Measurements from ENCODE around the gene RTCB. TPM values are rescaled to one million over a fixed set of nuclear protein-coding genes. Genes with fewer than 3 reads are reported as not detected.

The RTCB gene
- total and polyA plus RNA-seq, 2 of the 13 experiments (the other 11 are each of a cell fraction or from before 2014, with no cell fraction given) = 108 to 167 TPM

GRCh38 chr22:32375678-32376450 lies 36.2 kb downstream of the RTCB start:
- Histone ChIP-seq H3K4me3 (replicated peaks in 1 of 3; ENCODE audit: insufficient read depth in 1 of 3, low read depth in 2 of 3, low read length in 3 of 3) (no peak overlapping the region), H3K79me2 (ENCODE audit: insufficient read depth, low read length) (no peaks in the 10 kb centered on the region), H3K4me1 (ENCODE audit: insufficient read depth, low read length) (no peaks in the 10 kb centered on the region), H3K4me2 (ENCODE audit: low read depth, low read length) (no peak overlapping the region), H4K20me1 (ENCODE audit: insufficient read depth, low read length) (no peaks in the 10 kb centered on the region), H3K36me3 (replicated peaks in 1 of 2; ENCODE audit: control insufficient read depth in 1 of 2, insufficient read depth in 2 of 2, low read length in 2 of 2) (no peaks in the 10 kb centered on the region), H3K9me3 (ENCODE audit: low read length) (no peaks in the 10 kb centered on the region), H2AFZ (ENCODE audit: low read length) (no peak overlapping the region), H3K27ac (ENCODE audit: extremely low read length, insufficient read depth, low read length) (no peak overlapping the region), H3K27me3 (ENCODE audit: control insufficient read depth in 1 of 2, insufficient read depth in 2 of 2, low read length in 2 of 2) (no peaks in the 10 kb centered on the region; a peak in 1 of 5 replicates), H3K9ac (ENCODE audit: insufficient read depth, low read depth, low read length) (no peak overlapping the region)
- DNase-seq (ENCODE audit: low spot score) (no peak), FAIRE-seq (no peak), ATAC-seq (no peak)
- in situ Hi-C loops (cut with HindIII; ENCODE audit: extremely low pct_ligation_motif_present, low pct_unique_long_range_greater_than_20kb) (no loop called here), intact Hi-C loops (cut with micrococcal nuclease; ENCODE audit: unreplicated experiment) (loop anchor here (10.0 kb wide), 1 partner anchor 271 kb away; no protein-coding TSS in a partner anchor)
- CTCF ChIA-PET (ENCODE audit: low intra/inter-chr PET ratio, low total read pairs) = no interaction called here
- 16% methylated on average over 5 of the region's 7 CpGs for WGBS (ENCODE audit: low lambda C conversion rate)
- POLR2A ChIA-PET = no interaction called here
- BruUV-seq (replicated peaks) = no TSS peak
- no peak for TF ChIP-seq YY1 (IDR thresholded peaks at IDR 0.05; ENCODE audit: insufficient read depth, insufficient replicate concordance, low read depth, low read length)
- TF ChIP-seq ZNF577 (CRISPR knock-in tag; IDR thresholded peaks at IDR 0.05; ENCODE audit: borderline replicate concordance, low read depth) = no peak
- TF ChIP-seq ZNF75D (CRISPR knock-in tag; IDR thresholded peaks at IDR 0.05; ENCODE audit: borderline replicate concordance) = no peak
- TF ChIP-seq ELF3 (CRISPR knock-in tag; IDR thresholded peaks at IDR 0.05) = no peak
- no peak for TF ChIP-seq ZNF512B (CRISPR knock-in tag; IDR thresholded peaks at IDR 0.05; ENCODE audit: borderline replicate concordance)
- no peak for TF ChIP-seq E2F5 (CRISPR knock-in tag; conservative IDR thresholded peaks at IDR 0.05)
- no peak for TF ChIP-seq RAD51 (IDR thresholded peaks at IDR 0.05; ENCODE audit: borderline replicate concordance)
- no peak for TF ChIP-seq ZNF354B (CRISPR knock-in tag; IDR thresholded peaks at IDR 0.05)
- TF ChIP-seq, protein P1, sequence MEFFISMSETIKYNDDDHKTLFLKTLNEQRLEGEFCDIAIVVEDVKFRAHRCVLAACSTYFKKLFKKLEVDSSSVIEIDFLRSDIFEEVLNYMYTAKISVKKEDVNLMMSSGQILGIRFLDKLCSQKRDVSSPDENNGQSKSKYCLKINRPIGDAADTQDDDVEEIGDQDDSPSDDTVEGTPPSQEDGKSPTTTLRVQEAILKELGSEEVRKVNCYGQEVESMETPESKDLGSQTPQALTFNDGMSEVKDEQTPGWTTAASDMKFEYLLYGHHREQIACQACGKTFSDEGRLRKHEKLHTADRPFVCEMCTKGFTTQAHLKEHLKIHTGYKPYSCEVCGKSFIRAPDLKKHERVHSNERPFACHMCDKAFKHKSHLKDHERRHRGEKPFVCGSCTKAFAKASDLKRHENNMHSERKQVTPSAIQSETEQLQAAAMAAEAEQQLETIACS (CRISPR knock-in tag; IDR thresholded peaks at IDR 0.05) = no peak
- TF ChIP-seq MEIS2 (CRISPR knock-in tag; IDR thresholded peaks at IDR 0.05) = no peak
- TF ChIP-seq, protein P2, sequence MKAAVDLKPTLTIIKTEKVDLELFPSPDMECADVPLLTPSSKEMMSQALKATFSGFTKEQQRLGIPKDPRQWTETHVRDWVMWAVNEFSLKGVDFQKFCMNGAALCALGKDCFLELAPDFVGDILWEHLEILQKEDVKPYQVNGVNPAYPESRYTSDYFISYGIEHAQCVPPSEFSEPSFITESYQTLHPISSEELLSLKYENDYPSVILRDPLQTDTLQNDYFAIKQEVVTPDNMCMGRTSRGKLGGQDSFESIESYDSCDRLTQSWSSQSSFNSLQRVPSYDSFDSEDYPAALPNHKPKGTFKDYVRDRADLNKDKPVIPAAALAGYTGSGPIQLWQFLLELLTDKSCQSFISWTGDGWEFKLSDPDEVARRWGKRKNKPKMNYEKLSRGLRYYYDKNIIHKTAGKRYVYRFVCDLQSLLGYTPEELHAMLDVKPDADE (CRISPR knock-in tag; IDR thresholded peaks at IDR 0.05) = no peak
- no peak for TF ChIP-seq RFXAP (CRISPR knock-in tag; IDR thresholded peaks at IDR 0.05; ENCODE audit: borderline replicate concordance)
- no peak for TF ChIP-seq ZNF879 (CRISPR knock-in tag; IDR thresholded peaks at IDR 0.05)
- TF ChIP-seq SCMH1 (CRISPR knock-in tag; IDR thresholded peaks at IDR 0.05; ENCODE audit: borderline replicate concordance) = no peak
